K562 (cell line): ENCODE results near the gene BOD1L1. TPM values are rescaled to one million over a fixed set of nuclear protein-coding genes. Genes with fewer than 3 reads are reported as not detected.

ENCODE experiments used
- ATAC-seq: fragments of 200-7000 bp; cut with Tn5 transposase; 3 replicates; pipeline ENCODE4 v1.9.1; 2020; ENCODE audit warnings: moderate library complexity
- BruUV-seq: library from RNA; stranded (reverse); fragments of 400-500 nt; replicated peaks from 2 replicates; lab custom pipeline; 2021; lab: Mats Ljungman, UMichigan
- CTCF ChIA-PET: fragments of 300-600 bp; formaldehyde crosslinking; extraction: SDS; loops from one replicate; lab custom pipeline; 2021; ENCODE audit warnings: low intra/inter-chr PET ratio; lab: Yijun Ruan, JAX
- POLR2A ChIA-PET: fragments of 300-600, 350-650 bp; sonication (Branson Sonifier 250); formaldehyde crosslinking; extraction: SDS; loops from one replicate; lab custom pipeline; 2021; ENCODE audit warnings: antibody characterized with exemption, inconsistent platforms; lab: Yijun Ruan, JAX
- DNase-seq, 4 experiments: peaks; one replicate each; pipeline versions ENCODE4 v3.0.0 to v3.0.0-alpha.2; 2011 to 2018; ENCODE audit warnings: low spot score in 3 of 4, mixed read lengths in 3 of 4; ENCODE audit errors: extremely low read depth in 1 of 4
- FAIRE-seq: peaks from 2 replicates; lab custom pipeline; 2011; peaks lifted over from hg19 to GRCh38; lab: Jason Lieb, UNC
- H2AFZ ChIP-seq: 2 replicates; pipeline ENCODE4 v1.6.0; 2011; ENCODE audit warnings: low read depth, low read length, control low read depth, inconsistent platforms
- H3K27ac ChIP-seq: fragments of 200-600 bp; 3 replicates; pipeline ENCODE4 v1.8.0; 2011; ENCODE audit warnings: low read depth, mild to moderate bottlenecking, control low read depth, inconsistent platforms, low read length, moderate library complexity, mixed read lengths; ENCODE audit errors: extremely low read depth
- H3K27me3 ChIP-seq, 2 experiments: fragments of 300-600 bp in 1 of 2; 2 replicates in 1 of 2; 3 replicates in 1 of 2; pipeline versions ENCODE4 v1.6.0 to v1.8.0; 2011; ENCODE audit warnings: inconsistent platforms in 2 of 2, low read length in 2 of 2, mild to moderate bottlenecking in 1 of 2, mixed read lengths in 1 of 2, moderate library complexity in 1 of 2; ENCODE audit not compliant: control insufficient read depth in 2 of 2, insufficient read depth in 2 of 2
- H3K36me3 ChIP-seq: fragments of 300-600 bp; 3 replicates; pipeline ENCODE4 v1.8.0; 2011; ENCODE audit warnings: mild to moderate bottlenecking, low read length, inconsistent platforms; ENCODE audit not compliant: control insufficient read depth, insufficient read depth
- H3K4me1 ChIP-seq, 2 experiments: fragments of 200-600 bp in 1 of 2; replicated peaks in 1 of 2; 2 replicates in 1 of 2; 3 replicates in 1 of 2; pipeline versions ENCODE4 v1.5.1 to v1.8.0; 2011; ENCODE audit warnings: inconsistent platforms in 2 of 2, low read length in 2 of 2, mild to moderate bottlenecking in 1 of 2, mixed read lengths in 1 of 2, moderate library complexity in 1 of 2; ENCODE audit not compliant: control insufficient read depth in 2 of 2, insufficient read depth in 2 of 2
- H3K4me2 ChIP-seq: 2 replicates; pipeline ENCODE4 v1.6.1; 2011; ENCODE audit warnings: low read length, control low read depth, inconsistent platforms, mixed read lengths; ENCODE audit not compliant: insufficient read depth
- H3K4me3 ChIP-seq: fragments of 200-600 bp; sonication (generic), shearing (Covaris generic); 2 replicates; pipeline ENCODE4 v1.5.1; 2016; ENCODE audit warnings: control low read depth, inconsistent platforms
- H3K79me2 ChIP-seq: fragments of 200-600 bp; 3 replicates; pipeline ENCODE4 v1.8.0; 2011; ENCODE audit warnings: low read length, inconsistent platforms; ENCODE audit not compliant: control insufficient read depth, insufficient read depth
- H3K9ac ChIP-seq, 2 experiments: 2 replicates each; pipeline versions ENCODE4 v1.6.0 to v1.6.1; 2011; ENCODE audit warnings: low read depth in 2 of 2, low read length in 2 of 2, control low read depth in 1 of 2, inconsistent platforms in 1 of 2, mild to moderate bottlenecking in 1 of 2, mixed read lengths in 1 of 2; ENCODE audit not compliant: insufficient read depth in 1 of 2
- H3K9me1 ChIP-seq: one replicate; pipeline ENCODE4 v1.6.0; 2011; ENCODE audit warnings: inconsistent platforms, mild to moderate bottlenecking, low read length, moderate library complexity; ENCODE audit not compliant: control insufficient read depth, insufficient read depth
- H3K9me3 ChIP-seq: replicated peaks from 2 replicates; pipeline ENCODE4 v1.5.1; 2011; ENCODE audit warnings: low read depth, low read length, inconsistent platforms; ENCODE audit not compliant: control insufficient read depth, insufficient read depth
- H4K20me1 ChIP-seq: replicated peaks from 2 replicates; pipeline ENCODE4 v1.6.1; 2011; ENCODE audit warnings: low read length, inconsistent platforms, mixed read lengths; ENCODE audit not compliant: control insufficient read depth, insufficient read depth
- CREM ChIP-seq: IDR thresholded peaks from 2 replicates; pipeline ENCODE4 v1.6.1; 2014; ENCODE audit warnings: antibody characterized with exemption, low read depth
- KLF1 ChIP-seq: fragments of 450-650 bp; IDR thresholded peaks from 2 replicates; pipeline ENCODE4 v1.6.1; 2016; ENCODE audit warnings: missing genetic modification characterization, missing compliant biosample characterization
- NFIC ChIP-seq: fragments of 450-650 bp; IDR thresholded peaks from 2 replicates; pipeline ENCODE4 v1.6.1; 2017; ENCODE audit warnings: mild to moderate bottlenecking, inconsistent platforms
- WGBS: fragments of 100-300 bp; shearing (Covaris generic); methylation state at CpG from one replicate; pipeline ENCODE4 v1.1.6; 2016; ENCODE audit warnings: low coverage, mixed read lengths; ENCODE audit not compliant: insufficient coverage; ENCODE audit errors: missing lambda C conversion rate; 5-methylcytosine and 5-hydroxymethylcytosine counted together
- in situ Hi-C: fragments of 300-500 bp; cut with MboI; formaldehyde crosslinking; loops from 4 replicates; pipeline ENCODE4 v1.15.0; 2018; ENCODE audit warnings: inconsistent platforms, mixed read lengths
- intact Hi-C: fragments of 100-400 bp; cut with micrococcal nuclease; formaldehyde crosslinking; loops from 2 replicates; pipeline ENCODE4 v1.14.2; 2022
- polyA plus RNA-seq, 8 experiments: library from polyadenylated mRNA; depleted of rRNA in 4 of 8; stranded (reverse) in 5 of 8; unstranded in 3 of 8; fragments of >200 nt; fragmentation: Nextera tagmentation in 2 of 8; fragmentation: Illumina TruSeq in 1 of 8; extraction: Ambion mirVana in 2 of 8; extraction: Trizol in 1 of 8; gene quantifications; 2 replicates each; pipeline versions ENCODE4 v1.2.1 to v1.2.3, GENCODE V29; 2011 to 2014; ENCODE audit warnings: inconsistent platforms in 1 of 8, missing spikeins in 1 of 8
- total RNA-seq, 7 experiments: library from RNA; depleted of rRNA in 6 of 7; stranded (reverse); fragments of >200 nt in 6 of 7; fragmentation: Illumina TruSeq in 2 of 7; extraction: Trizol in 2 of 7; gene quantifications; 2 replicates each; pipeline versions ENCODE4 v1.2.1 to v1.2.3, GENCODE V29; 2011 to 2021; ENCODE audit warnings: low replicate concordance in 1 of 7
- TF ChIP-seq, protein P1 (sequence below), 2 experiments: fragments of 450-650 bp in 1 of 2; sonication (generic) in 1 of 2; formaldehyde crosslinking in 1 of 2; IDR thresholded peaks in 1 of 2; conservative IDR thresholded peaks in 1 of 2; 2 replicates each; pipeline versions ENCODE4 v1.6.1 to v1.8.1; 2016 to 2023; ENCODE audit warnings: mild to moderate bottlenecking in 2 of 2, moderate library complexity in 2 of 2, inconsistent platforms in 1 of 2, missing genetic modification reagents in 1 of 2

BOD1L1 gene
- total and polyA plus RNA-seq, 9 of the 15 experiments (the other 6 are each of a cell fraction or from before 2014, with no cell fraction given) = 4.8 to 23.2 (median 17.7) TPM

- no peak overlapping the region for H3K4me3 ChIP-seq
- no peaks in the 10 kb centered on the region for H3K79me2 ChIP-seq
- peak in 1 of 4 experiments; percentile 7 for DNase-seq
- H3K27me3 ChIP-seq = no peaks in the 10 kb centered on the region; a peak in 1 of 5 replicates
- in situ Hi-C loops = no loop called here
- no peaks in the 10 kb centered on the region for H3K36me3 ChIP-seq
- H3K27ac ChIP-seq = no peak overlapping the region
- H3K4me1 ChIP-seq = no peaks in the 10 kb centered on the region
- FAIRE-seq = no peak
- no peaks in the 10 kb centered on the region for H3K9me1 ChIP-seq
- TF ChIP-seq, protein P1, sequence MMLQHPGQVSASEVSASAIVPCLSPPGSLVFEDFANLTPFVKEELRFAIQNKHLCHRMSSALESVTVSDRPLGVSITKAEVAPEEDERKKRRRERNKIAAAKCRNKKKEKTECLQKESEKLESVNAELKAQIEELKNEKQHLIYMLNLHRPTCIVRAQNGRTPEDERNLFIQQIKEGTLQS (IDR thresholded peaks at IDR 0.05) = peak; percentile 35; the same call in 1 of the 2 replicates
- TF ChIP-seq, protein P1 (CRISPR knock-in tag; conservative IDR thresholded peaks at IDR 0.05) = no peak
- TF ChIP-seq NFIC (0 out of 2 replicates have a peak, but pooled peaks have one; percentile 10), CREM (0 out of 2 replicates have a peak, but pooled peaks have one; percentile 19), KLF1 (no peak)
- POLR2A ChIA-PET = no interaction called here
- H3K4me2 ChIP-seq = no peak overlapping the region
- WGBS = 0% methylated on average over 7 of the region's 8 CpGs
- no peak for ATAC-seq
- H3K9me3 ChIP-seq = no peaks in the 10 kb centered on the region
- CTCF ChIA-PET = no interaction called here
- BruUV-seq = no TSS peak
- no peak overlapping the region for H3K9ac ChIP-seq
- intact Hi-C loops = no loop called here
- no peak overlapping the region for H2AFZ ChIP-seq
- no peaks in the 10 kb centered on the region; the same call in 1 of the 2 replicates for H4K20me1 ChIP-seq
Observed at GRCh38 chr4:13640149-13640940, 12.8 kb upstream of the BOD1L1 start.
